Activated CD8-positive, alpha-beta memory T cell treated with anti-CD3 and anti-CD28 coated beads, Interleukin-2, amount 50 U/mL, for 48 hours (primary cell): ENCODE data around the gene DGCR2.
"Not testable (repeated sequence)": the region's sequence is repeated elsewhere in the genome, so short reads cannot be mapped to it uniquely, and the experiment has no call there.

Experiments used
- DNase-seq: peaks from one replicate; pipeline ENCODE4 v3.0.0-alpha.2; 2020

Gene DGCR2

GRCh38 chr22:19058713-19059451 lies 63.3 kb downstream of the DGCR2 start:
- peak; percentile 39 for DNase-seq

GRCh38 chr22:19057999-19058491 lies 64.2 kb downstream of the DGCR2 start:
- peak; percentile 35 for DNase-seq

- DNase-seq: peak; percentile 32
These were observed 64.7 kb downstream of the DGCR2 start for GRCh38 chr22:19057539-19057938.

GRCh38 chr22:19056951-19057401 lies 65.2 kb downstream of the DGCR2 start:
- peak; percentile 30 for DNase-seq

- no peak for DNase-seq
These were observed 66.4 kb downstream of the DGCR2 start for GRCh38 chr22:19055801-19056200.

- DNase-seq: no peak
These were observed 69.2 kb downstream of the DGCR2 start for GRCh38 chr22:19052941-19053541.

GRCh38 chr22:19051381-19052072 lies 70.7 kb downstream of the DGCR2 start:
- DNase-seq: no peak

- not testable (repeated sequence) for DNase-seq
These were observed 71.4 kb downstream of the DGCR2 start for GRCh38 chr22:19050847-19051246.

- DNase-seq: no peak
These were observed 72.1 kb downstream of the DGCR2 start for GRCh38 chr22:19050117-19050516.

GRCh38 chr22:19048531-19048930 lies 73.7 kb downstream of the DGCR2 start:
- DNase-seq: no peak

- no peak for DNase-seq
These were observed 74.2 kb downstream of the DGCR2 start for GRCh38 chr22:19047993-19048392.

- no peak for DNase-seq
These were observed 75.2 kb downstream of the DGCR2 start for GRCh38 chr22:19046719-19047609.

GRCh38 chr22:19046287-19046686 lies 75.9 kb downstream of the DGCR2 start:
- no peak for DNase-seq

- no peak for DNase-seq
These were observed 77.1 kb downstream of the DGCR2 start for GRCh38 chr22:19045094-19045493.

GRCh38 chr22:19044381-19044780 lies 77.8 kb downstream of the DGCR2 start:
- DNase-seq: no peak

- no peak for DNase-seq
These were observed 78.8 kb downstream of the DGCR2 start for GRCh38 chr22:19043121-19044085.

GRCh38 chr22:19042285-19043120 lies 79.7 kb downstream of the DGCR2 start:
- DNase-seq: no peak

GRCh38 chr22:19041704-19042074 lies 80.5 kb downstream of the DGCR2 start:
- no peak for DNase-seq

GRCh38 chr22:19040888-19041703 lies 81.1 kb downstream of the DGCR2 start:
- no peak for DNase-seq

- no peak for DNase-seq
These were observed 81.8 kb downstream of the DGCR2 start for GRCh38 chr22:19040391-19040861.
